ENCODE data around the gene CCDC12. TPM values are rescaled to one million over a fixed set of nuclear protein-coding genes. Genes with fewer than 3 reads are reported as not detected.

CCDC12 gene
- total and polyA plus RNA-seq, 9 of the 15 experiments (the other 6 are each of a cell fraction or from before 2014, with no cell fraction given): 8.9 to 201 (median 86.9) TPM

DNA sequence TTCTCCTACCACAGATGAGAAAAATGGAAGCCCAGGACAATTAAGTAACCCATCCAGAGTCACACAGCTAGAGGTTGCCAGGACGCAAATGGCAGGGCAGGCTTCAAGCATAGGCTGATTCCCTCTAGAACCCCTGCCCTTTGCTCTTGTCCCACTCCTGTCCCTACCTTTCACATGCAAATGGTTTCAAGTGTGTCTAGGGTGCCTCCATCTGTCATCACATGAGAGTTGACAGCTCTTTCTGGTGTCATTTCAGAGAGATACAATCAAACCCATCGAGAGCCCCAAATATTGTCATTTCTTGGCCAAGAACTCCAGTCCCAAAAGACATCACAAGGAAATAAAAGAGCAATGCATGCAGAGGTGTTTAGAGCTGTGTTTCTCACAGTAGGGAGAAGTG, 23.7 kb downstream of the CCDC12 start:
- Histone ChIP-seq H4K20me1 (replicated peaks; ENCODE audit: control insufficient read depth, insufficient read depth, low read length) (peaks cover 70% of the 10 kb centered on the region), H3K4me2 (ENCODE audit: insufficient read depth, low read length) (no peak overlapping the region), H3K27ac (ENCODE audit: extremely low read depth, low read depth, low read length) (no peak overlapping the region), H3K4me1 (replicated peaks in 1 of 2; ENCODE audit: control insufficient read depth in 2 of 2, insufficient read depth in 2 of 2, low read length in 2 of 2) (peaks cover 59 to 76% of the 10 kb centered on the region in 2 experiments), H3K4me3 (no peak overlapping the region), H3K9ac (ENCODE audit: insufficient read depth in 1 of 2, low read depth in 2 of 2, low read length in 2 of 2) (no peak overlapping the region; a peak in 1 of 4 replicates), H3K79me2 (ENCODE audit: control insufficient read depth, insufficient read depth, low read length) (peaks cover 97% of the 10 kb centered on the region), H3K27me3 (ENCODE audit: control insufficient read depth in 2 of 2, insufficient read depth in 2 of 2, low read length in 2 of 2) (no peaks in the 10 kb centered on the region), H3K36me3 (ENCODE audit: control insufficient read depth, insufficient read depth, low read length) (peaks cover 36% of the 10 kb centered on the region), H3K9me3 (replicated peaks; ENCODE audit: control insufficient read depth, insufficient read depth, low read depth, low read length) (no peaks in the 10 kb centered on the region), H2AFZ (ENCODE audit: low read depth, low read length) (no peak overlapping the region), H3K9me1 (ENCODE audit: control insufficient read depth, insufficient read depth, low read length) (peaks cover 20% of the 10 kb centered on the region)
- ChIA-PET POLR2A (interaction anchor here (0.7 to 4.3 kb wide), 8 partner anchors 11 to 68 kb away, joined by 3 to 22 read pairs (median 4); partner anchors contain the start of gene NBEAL2), CTCF (ENCODE audit: low intra/inter-chr PET ratio) (no interaction called here)
- DNase-seq (ENCODE audit: extremely low read depth in 1 of 4, low spot score in 3 of 4): no peak
- no peak for FAIRE-seq
- 55% methylated on average over 2 of the region's 2 CpGs for WGBS (ENCODE audit: insufficient coverage, low coverage, missing lambda C conversion rate)
- intact Hi-C loops (cut with micrococcal nuclease) (no loop called here), in situ Hi-C loops (cut with MboI) (no loop called here)
- ATAC-seq: no peak
- no TSS peak for BruUV-seq (replicated peaks)
- TF ChIP-seq, protein P1, sequence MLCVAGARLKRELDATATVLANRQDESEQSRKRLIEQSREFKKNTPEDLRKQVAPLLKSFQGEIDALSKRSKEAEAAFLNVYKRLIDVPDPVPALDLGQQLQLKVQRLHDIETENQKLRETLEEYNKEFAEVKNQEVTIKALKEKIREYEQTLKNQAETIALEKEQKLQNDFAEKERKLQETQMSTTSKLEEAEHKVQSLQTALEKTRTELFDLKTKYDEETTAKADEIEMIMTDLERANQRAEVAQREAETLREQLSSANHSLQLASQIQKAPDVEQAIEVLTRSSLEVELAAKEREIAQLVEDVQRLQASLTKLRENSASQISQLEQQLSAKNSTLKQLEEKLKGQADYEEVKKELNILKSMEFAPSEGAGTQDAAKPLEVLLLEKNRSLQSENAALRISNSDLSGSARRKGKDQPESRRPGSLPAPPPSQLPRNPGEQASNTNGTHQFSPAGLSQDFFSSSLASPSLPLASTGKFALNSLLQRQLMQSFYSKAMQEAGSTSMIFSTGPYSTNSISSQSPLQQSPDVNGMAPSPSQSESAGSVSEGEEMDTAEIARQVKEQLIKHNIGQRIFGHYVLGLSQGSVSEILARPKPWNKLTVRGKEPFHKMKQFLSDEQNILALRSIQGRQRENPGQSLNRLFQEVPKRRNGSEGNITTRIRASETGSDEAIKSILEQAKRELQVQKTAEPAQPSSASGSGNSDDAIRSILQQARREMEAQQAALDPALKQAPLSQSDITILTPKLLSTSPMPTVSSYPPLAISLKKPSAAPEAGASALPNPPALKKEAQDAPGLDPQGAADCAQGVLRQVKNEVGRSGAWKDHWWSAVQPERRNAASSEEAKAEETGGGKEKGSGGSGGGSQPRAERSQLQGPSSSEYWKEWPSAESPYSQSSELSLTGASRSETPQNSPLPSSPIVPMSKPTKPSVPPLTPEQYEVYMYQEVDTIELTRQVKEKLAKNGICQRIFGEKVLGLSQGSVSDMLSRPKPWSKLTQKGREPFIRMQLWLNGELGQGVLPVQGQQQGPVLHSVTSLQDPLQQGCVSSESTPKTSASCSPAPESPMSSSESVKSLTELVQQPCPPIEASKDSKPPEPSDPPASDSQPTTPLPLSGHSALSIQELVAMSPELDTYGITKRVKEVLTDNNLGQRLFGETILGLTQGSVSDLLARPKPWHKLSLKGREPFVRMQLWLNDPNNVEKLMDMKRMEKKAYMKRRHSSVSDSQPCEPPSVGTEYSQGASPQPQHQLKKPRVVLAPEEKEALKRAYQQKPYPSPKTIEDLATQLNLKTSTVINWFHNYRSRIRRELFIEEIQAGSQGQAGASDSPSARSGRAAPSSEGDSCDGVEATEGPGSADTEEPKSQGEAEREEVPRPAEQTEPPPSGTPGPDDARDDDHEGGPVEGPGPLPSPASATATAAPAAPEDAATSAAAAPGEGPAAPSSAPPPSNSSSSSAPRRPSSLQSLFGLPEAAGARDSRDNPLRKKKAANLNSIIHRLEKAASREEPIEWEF (CRISPR knock-in tag; IDR thresholded peaks at IDR 0.05): no peak
- 0 out of 2 replicates have a peak, but pooled peaks have one; percentile 7 for TF ChIP-seq PKNOX1 (IDR thresholded peaks at IDR 0.05)
- TF ChIP-seq MEIS2 (IDR thresholded peaks at IDR 0.05; ENCODE audit: partially characterized antibody): peak; percentile 72
- TF ChIP-seq, protein P2, sequence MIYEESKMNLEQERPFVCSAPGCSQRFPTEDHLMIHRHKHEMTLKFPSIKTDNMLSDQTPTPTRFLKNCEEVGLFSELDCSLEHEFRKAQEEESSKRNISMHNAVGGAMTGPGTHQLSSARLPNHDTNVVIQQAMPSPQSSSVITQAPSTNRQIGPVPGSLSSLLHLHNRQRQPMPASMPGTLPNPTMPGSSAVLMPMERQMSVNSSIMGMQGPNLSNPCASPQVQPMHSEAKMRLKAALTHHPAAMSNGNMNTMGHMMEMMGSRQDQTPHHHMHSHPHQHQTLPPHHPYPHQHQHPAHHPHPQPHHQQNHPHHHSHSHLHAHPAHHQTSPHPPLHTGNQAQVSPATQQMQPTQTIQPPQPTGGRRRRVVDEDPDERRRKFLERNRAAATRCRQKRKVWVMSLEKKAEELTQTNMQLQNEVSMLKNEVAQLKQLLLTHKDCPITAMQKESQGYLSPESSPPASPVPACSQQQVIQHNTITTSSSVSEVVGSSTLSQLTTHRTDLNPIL (CRISPR knock-in tag; IDR thresholded peaks at IDR 0.05): no peak
- TF ChIP-seq JUNB (CRISPR knock-in tag; conservative IDR thresholded peaks at IDR 0.05): no peak
- TF ChIP-seq, protein P3, sequence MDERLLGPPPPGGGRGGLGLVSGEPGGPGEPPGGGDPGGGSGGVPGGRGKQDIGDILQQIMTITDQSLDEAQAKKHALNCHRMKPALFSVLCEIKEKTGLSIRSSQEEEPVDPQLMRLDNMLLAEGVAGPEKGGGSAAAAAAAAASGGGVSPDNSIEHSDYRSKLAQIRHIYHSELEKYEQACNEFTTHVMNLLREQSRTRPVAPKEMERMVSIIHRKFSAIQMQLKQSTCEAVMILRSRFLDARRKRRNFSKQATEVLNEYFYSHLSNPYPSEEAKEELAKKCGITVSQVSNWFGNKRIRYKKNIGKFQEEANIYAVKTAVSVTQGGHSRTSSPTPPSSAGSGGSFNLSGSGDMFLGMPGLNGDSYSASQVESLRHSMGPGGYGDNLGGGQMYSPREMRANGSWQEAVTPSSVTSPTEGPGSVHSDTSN (CRISPR knock-in tag; IDR thresholded peaks at IDR 0.05; ENCODE audit: low read depth): no peak
- TF ChIP-seq, protein P3 (tag; conservative IDR thresholded peaks at IDR 0.05; ENCODE audit: low read depth): peak; percentile 60
- TF ChIP-seq FUS (optimal IDR thresholded peaks at IDR 0.05; ENCODE audit: low read depth, low read length): no peak
- no peak for TF ChIP-seq ZNF778 (CRISPR knock-in tag; IDR thresholded peaks at IDR 0.05)
